ENCODE data around the gene ZNF438.
"Not testable (repeated sequence)": the region's sequence is repeated elsewhere in the genome, so short reads cannot be mapped to it uniquely, and the experiment has no call there.

Gene ZNF438

DNA sequence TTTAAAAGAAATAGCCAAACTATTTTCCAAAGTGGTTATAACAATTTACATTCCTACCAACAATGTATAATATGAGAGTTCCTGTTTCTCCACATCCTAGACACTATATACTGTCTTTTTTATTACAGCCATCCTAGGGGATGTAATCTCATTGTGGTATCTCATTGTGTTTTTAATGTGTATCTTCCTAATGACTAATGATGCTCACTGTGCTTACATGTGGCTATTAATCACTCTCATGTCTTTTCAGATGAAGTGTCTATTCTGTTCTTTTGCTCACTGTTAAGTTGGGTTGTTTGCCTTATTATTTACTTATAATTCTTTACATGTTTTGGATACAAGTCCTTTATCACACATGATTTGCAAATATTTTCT, 71.8 kb downstream of the ZNF438 start:
- H3K36me3 ChIP-seq (ENCODE audit: control insufficient read depth, insufficient read depth, low read length) = no peaks in the 10 kb centered on the region
- no peaks in the 10 kb centered on the region for H3K27me3 ChIP-seq (ENCODE audit: control insufficient read depth, insufficient read depth, low read length, poor library complexity, severe bottlenecking)
- H3K4me1 ChIP-seq (ENCODE audit: control insufficient read depth, insufficient read depth, low read length) = no peaks in the 10 kb centered on the region
- no peaks in the 10 kb centered on the region for H3K9me3 ChIP-seq (ENCODE audit: control insufficient read depth, low read length)
- no peak overlapping the region for H3K4me3 ChIP-seq (ENCODE audit: insufficient read depth, low read depth, low read length)
- no peak overlapping the region for H3K27ac ChIP-seq (ENCODE audit: insufficient read depth, low read depth, low read length, poor library complexity, severe bottlenecking)

- not testable (repeated sequence) for H3K27me3 ChIP-seq (ENCODE audit: control insufficient read depth, insufficient read depth, low read length, poor library complexity, severe bottlenecking); H3K4me1 ChIP-seq (ENCODE audit: control insufficient read depth, insufficient read depth, low read length); H3K4me3 ChIP-seq (ENCODE audit: insufficient read depth, low read depth, low read length); H3K27ac ChIP-seq (ENCODE audit: insufficient read depth, low read depth, low read length, poor library complexity, severe bottlenecking); H3K9me3 ChIP-seq (ENCODE audit: control insufficient read depth, low read length); H3K36me3 ChIP-seq (ENCODE audit: control insufficient read depth, insufficient read depth, low read length)
- 100% methylated on average over 1 of the region's 4 CpGs; no CpG with 5 or more reads in 1 of the 2 experiments for WGBS, 2 experiments
Observed at GRCh38 chr10:30949218-30949617, 82.4 kb downstream of the ZNF438 start.

GRCh38 chr10:30944005-30944404, 87.7 kb downstream of the ZNF438 start:
- no peak overlapping the region for H3K27ac ChIP-seq (ENCODE audit: insufficient read depth, low read depth, low read length, poor library complexity, severe bottlenecking)
- H3K27me3 ChIP-seq (ENCODE audit: control insufficient read depth, insufficient read depth, low read length, poor library complexity, severe bottlenecking) = no peaks in the 10 kb centered on the region
- no peaks in the 10 kb centered on the region for H3K36me3 ChIP-seq (ENCODE audit: control insufficient read depth, insufficient read depth, low read length)
- H3K4me3 ChIP-seq (ENCODE audit: insufficient read depth, low read depth, low read length) = no peak overlapping the region
- 90 to 92% methylated on average over 3 of the region's 4 CpGs for WGBS, 2 experiments
- no peaks in the 10 kb centered on the region for H3K4me1 ChIP-seq (ENCODE audit: control insufficient read depth, insufficient read depth, low read length)
- no peaks in the 10 kb centered on the region for H3K9me3 ChIP-seq (ENCODE audit: control insufficient read depth, low read length)

DNA sequence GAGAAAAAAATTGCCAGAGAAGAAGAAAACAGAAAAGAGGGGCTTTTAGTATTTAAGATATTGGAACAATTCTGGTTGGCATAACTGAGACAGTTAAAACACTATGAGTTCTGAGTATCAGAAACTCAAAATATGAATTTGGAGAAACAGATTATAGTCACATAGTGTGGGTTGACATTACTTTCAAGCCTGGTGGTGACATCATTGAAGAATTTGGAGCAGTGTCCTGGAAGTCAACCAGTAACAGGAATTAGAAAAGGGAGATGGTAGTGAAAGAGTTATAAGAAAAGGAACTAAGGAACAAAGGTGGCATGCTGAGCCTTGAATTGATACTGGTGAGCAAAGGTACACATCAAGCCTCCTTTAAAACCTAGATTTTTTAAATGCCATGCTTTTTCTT, 88.2 kb downstream of the ZNF438 start:
- Histone ChIP-seq H3K27ac (ENCODE audit: insufficient read depth, low read depth, low read length, poor library complexity, severe bottlenecking) (no peak overlapping the region), H3K36me3 (ENCODE audit: control insufficient read depth, insufficient read depth, low read length) (no peaks in the 10 kb centered on the region), H3K27me3 (ENCODE audit: control insufficient read depth, insufficient read depth, low read length, poor library complexity, severe bottlenecking) (no peaks in the 10 kb centered on the region), H3K9me3 (ENCODE audit: control insufficient read depth, low read length) (no peaks in the 10 kb centered on the region), H3K4me1 (ENCODE audit: control insufficient read depth, insufficient read depth, low read length) (no peaks in the 10 kb centered on the region), H3K4me3 (ENCODE audit: insufficient read depth, low read depth, low read length) (no peak overlapping the region)

- H3K27me3 ChIP-seq (ENCODE audit: control insufficient read depth, insufficient read depth, low read length, poor library complexity, severe bottlenecking) = no peaks in the 10 kb centered on the region
- H3K36me3 ChIP-seq (ENCODE audit: control insufficient read depth, insufficient read depth, low read length) = no peaks in the 10 kb centered on the region
- 89 to 90% methylated on average over 6 of the region's 6 CpGs for WGBS, 2 experiments
- no peak overlapping the region for H3K27ac ChIP-seq (ENCODE audit: insufficient read depth, low read depth, low read length, poor library complexity, severe bottlenecking)
- no peaks in the 10 kb centered on the region for H3K9me3 ChIP-seq (ENCODE audit: control insufficient read depth, low read length)
- H3K4me3 ChIP-seq (ENCODE audit: insufficient read depth, low read depth, low read length) = no peak overlapping the region
- no peaks in the 10 kb centered on the region for H3K4me1 ChIP-seq (ENCODE audit: control insufficient read depth, insufficient read depth, low read length)
Observed at GRCh38 chr10:30940256-30940655, 91.4 kb downstream of the ZNF438 start.

DNA sequence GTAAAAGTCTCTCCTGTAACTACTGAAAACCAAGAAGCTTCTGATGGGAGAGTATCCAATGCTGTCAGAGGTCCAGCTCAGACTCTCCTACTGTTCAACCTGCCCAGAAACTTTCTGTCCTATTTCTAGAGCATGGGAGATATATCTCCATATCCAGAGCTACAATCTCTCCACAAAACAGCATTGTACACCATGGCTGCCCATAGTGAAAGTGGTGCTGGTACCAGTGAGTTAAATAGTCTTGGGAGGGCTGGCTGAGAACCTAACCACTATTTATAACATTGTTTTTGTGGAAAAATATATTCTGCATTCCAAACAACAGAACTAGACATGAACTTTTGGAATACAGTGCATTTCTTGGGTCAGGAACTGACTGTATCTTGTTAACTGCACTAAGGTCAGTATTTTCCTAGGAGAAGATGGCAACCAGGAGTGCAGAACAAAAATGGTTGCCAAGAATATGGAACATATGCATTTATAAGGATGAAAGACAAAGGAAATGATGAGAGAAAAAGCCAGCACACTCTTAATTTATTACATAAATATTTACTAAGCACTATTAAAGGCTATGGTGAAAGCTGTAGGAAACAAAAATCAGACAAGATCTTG, 91.9 kb downstream of the ZNF438 start:
- H3K4me1 ChIP-seq (ENCODE audit: control insufficient read depth, insufficient read depth, low read length) = no peaks in the 10 kb centered on the region
- no peaks in the 10 kb centered on the region for H3K9me3 ChIP-seq (ENCODE audit: control insufficient read depth, low read length)
- no peak overlapping the region for H3K27ac ChIP-seq (ENCODE audit: insufficient read depth, low read depth, low read length, poor library complexity, severe bottlenecking)
- H3K36me3 ChIP-seq (ENCODE audit: control insufficient read depth, insufficient read depth, low read length) = no peaks in the 10 kb centered on the region
- H3K27me3 ChIP-seq (ENCODE audit: control insufficient read depth, insufficient read depth, low read length, poor library complexity, severe bottlenecking) = no peaks in the 10 kb centered on the region
- H3K4me3 ChIP-seq (ENCODE audit: insufficient read depth, low read depth, low read length) = no peak overlapping the region

- Histone ChIP-seq H3K4me1 (ENCODE audit: control insufficient read depth, insufficient read depth, low read length) (no peaks in the 10 kb centered on the region), H3K27me3 (ENCODE audit: control insufficient read depth, insufficient read depth, low read length, poor library complexity, severe bottlenecking) (no peaks in the 10 kb centered on the region), H3K36me3 (ENCODE audit: control insufficient read depth, insufficient read depth, low read length) (no peaks in the 10 kb centered on the region), H3K27ac (ENCODE audit: insufficient read depth, low read depth, low read length, poor library complexity, severe bottlenecking) (no peak overlapping the region), H3K9me3 (ENCODE audit: control insufficient read depth, low read length) (no peaks in the 10 kb centered on the region), H3K4me3 (ENCODE audit: insufficient read depth, low read depth, low read length) (no peak overlapping the region)
- 100% methylated on average over 1 of the region's 1 CpG for WGBS, 2 experiments
Observed at GRCh38 chr10:30935078-30935477, 96.6 kb downstream of the ZNF438 start.

GRCh38 chr10:30931094-30931493, 100.6 kb downstream of the ZNF438 start:
- no peak overlapping the region for H3K4me3 ChIP-seq (ENCODE audit: insufficient read depth, low read depth, low read length)
- no peak overlapping the region for H3K27ac ChIP-seq (ENCODE audit: insufficient read depth, low read depth, low read length, poor library complexity, severe bottlenecking)
- no peaks in the 10 kb centered on the region for H3K27me3 ChIP-seq (ENCODE audit: control insufficient read depth, insufficient read depth, low read length, poor library complexity, severe bottlenecking)
- no peaks in the 10 kb centered on the region for H3K9me3 ChIP-seq (ENCODE audit: control insufficient read depth, low read length)
- H3K4me1 ChIP-seq (ENCODE audit: control insufficient read depth, insufficient read depth, low read length) = no peaks in the 10 kb centered on the region
- no peaks in the 10 kb centered on the region for H3K36me3 ChIP-seq (ENCODE audit: control insufficient read depth, insufficient read depth, low read length)

DNA sequence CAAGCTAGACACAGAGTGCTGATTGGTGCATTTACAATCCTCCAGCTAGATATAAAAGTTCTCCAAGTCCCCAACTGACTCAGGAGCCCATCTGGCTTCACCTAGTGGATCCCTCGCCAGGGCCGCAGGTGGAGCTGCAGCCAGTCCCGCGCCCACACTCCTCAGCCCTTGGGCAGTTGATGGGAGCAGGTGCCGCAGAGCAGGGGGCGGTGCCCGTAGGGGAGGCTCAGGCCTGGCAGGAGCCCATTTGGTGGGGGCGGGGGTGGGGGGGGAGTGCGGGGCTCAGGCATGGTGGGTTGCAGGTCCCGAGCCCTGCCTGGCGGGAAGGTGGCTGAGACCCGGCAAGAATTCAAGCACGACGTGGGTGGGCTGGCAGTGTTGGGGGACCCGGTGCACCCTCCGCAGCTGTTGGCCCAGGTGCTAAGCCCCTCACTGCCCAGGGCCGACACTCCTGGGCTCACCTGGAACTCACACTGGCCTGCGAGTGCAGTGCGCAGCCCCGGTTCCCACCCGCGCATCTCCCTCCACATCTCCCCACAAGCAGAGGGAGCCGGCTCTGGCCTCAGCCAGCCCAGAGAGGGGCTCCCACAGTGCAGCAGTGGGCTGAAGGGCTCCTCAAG, 101.7 kb downstream of the ZNF438 start:
- Histone ChIP-seq H3K4me3 (ENCODE audit: insufficient read depth, low read depth, low read length) (no peak overlapping the region), H3K9me3 (ENCODE audit: control insufficient read depth, low read length) (no peaks in the 10 kb centered on the region), H3K27ac (ENCODE audit: insufficient read depth, low read depth, low read length, poor library complexity, severe bottlenecking) (no peak overlapping the region), H3K4me1 (ENCODE audit: control insufficient read depth, insufficient read depth, low read length) (no peaks in the 10 kb centered on the region), H3K27me3 (ENCODE audit: control insufficient read depth, insufficient read depth, low read length, poor library complexity, severe bottlenecking) (no peaks in the 10 kb centered on the region), H3K36me3 (ENCODE audit: control insufficient read depth, insufficient read depth, low read length) (no peaks in the 10 kb centered on the region)
- WGBS, 2 experiments = 96 to 97% methylated on average over 23 of the region's 23 CpGs

GRCh38 chr10:30929311-30929729, 102.3 kb downstream of the ZNF438 start:
- WGBS, 2 experiments = 94 to 96% methylated on average over 10 of the region's 10 CpGs
- not testable (repeated sequence) for H3K36me3 ChIP-seq (ENCODE audit: control insufficient read depth, insufficient read depth, low read length); H3K9me3 ChIP-seq (ENCODE audit: control insufficient read depth, low read length); H3K4me1 ChIP-seq (ENCODE audit: control insufficient read depth, insufficient read depth, low read length); H3K4me3 ChIP-seq (ENCODE audit: insufficient read depth, low read depth, low read length); H3K27me3 ChIP-seq (ENCODE audit: control insufficient read depth, insufficient read depth, low read length, poor library complexity, severe bottlenecking); H3K27ac ChIP-seq (ENCODE audit: insufficient read depth, low read depth, low read length, poor library complexity, severe bottlenecking)

DNA sequence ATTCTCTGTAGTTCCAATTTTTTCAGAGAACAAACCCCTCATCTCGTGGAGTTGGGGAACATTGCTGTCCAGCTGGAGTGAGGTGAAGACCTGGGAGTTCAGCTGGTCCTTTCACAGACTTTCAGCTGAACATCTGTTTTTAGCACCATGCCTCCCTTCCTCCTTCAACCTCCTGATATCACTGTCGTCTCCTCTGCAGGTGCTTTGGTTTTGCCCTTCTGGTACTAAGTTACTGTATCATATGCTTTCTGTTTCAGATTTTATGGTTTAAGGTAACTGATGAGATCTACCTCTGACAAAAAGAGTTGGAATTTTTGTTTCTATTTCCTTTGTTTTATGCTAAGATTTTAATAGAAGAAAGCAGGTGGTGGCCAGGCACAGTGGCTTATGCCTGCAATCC, 102.9 kb downstream of the ZNF438 start:
- Histone ChIP-seq H3K27me3 (ENCODE audit: control insufficient read depth, insufficient read depth, low read length, poor library complexity, severe bottlenecking) (no peaks in the 10 kb centered on the region), H3K36me3 (ENCODE audit: control insufficient read depth, insufficient read depth, low read length) (no peaks in the 10 kb centered on the region), H3K9me3 (ENCODE audit: control insufficient read depth, low read length) (no peaks in the 10 kb centered on the region), H3K4me1 (ENCODE audit: control insufficient read depth, insufficient read depth, low read length) (no peaks in the 10 kb centered on the region), H3K4me3 (ENCODE audit: insufficient read depth, low read depth, low read length) (no peak overlapping the region), H3K27ac (ENCODE audit: insufficient read depth, low read depth, low read length, poor library complexity, severe bottlenecking) (no peak overlapping the region)
- WGBS, 2 experiments = 93 to 100% methylated on average over 1 to 2 of the region's 2 CpGs
